K562 (cell line): ENCODE measurements around the gene C3. TPM values are rescaled to one million over a fixed set of nuclear protein-coding genes. Genes with fewer than 3 reads are reported as not detected.
A peak's percentile ranks its signal among the peaks of the same experiment; 100 is the strongest.

Experiments
- FOSL1 ChIP-seq: fragments of 200-800 bp; sonication (Bioruptor generic); conservative IDR thresholded peaks from 2 replicates; pipeline ENCODE4 v1.6.1; 2016; ENCODE audit warnings: missing genetic modification characterization, missing compliant biosample characterization
- GABPB2 ChIP-seq: fragments of 250-450 bp; sonication (Bioruptor Pico); conservative IDR thresholded peaks from 2 replicates; pipeline ENCODE4 v1.5.1; 2021; ENCODE audit warnings: mild to moderate bottlenecking
- HCFC1 ChIP-seq: IDR thresholded peaks from 2 replicates; pipeline ENCODE4 v1.6.1; 2012; ENCODE audit warnings: low read depth, low read length, improper control_type of control experiment
- HDAC2 ChIP-seq: fragments of 450-650 bp; IDR thresholded peaks from 2 replicates; pipeline ENCODE4 v1.6.1; 2016; ENCODE audit warnings: mild to moderate bottlenecking
- MED1 ChIP-seq: sonication (generic); formaldehyde crosslinking; IDR thresholded peaks from 2 replicates; pipeline ENCODE4 v1.8.1; 2023; ENCODE audit warnings: missing genetic modification reagents, borderline replicate concordance
- NBN ChIP-seq: fragments of 450-650 bp; IDR thresholded peaks from 2 replicates; pipeline ENCODE4 v1.6.1; 2016; ENCODE audit warnings: low read depth, mild to moderate bottlenecking
- NRF1 ChIP-seq, 2 experiments: fragments of 450-650 bp; IDR thresholded peaks in 1 of 2; conservative IDR thresholded peaks in 1 of 2; 2 replicates each; pipeline ENCODE4 v1.6.1; 2014; ENCODE audit warnings: mild to moderate bottlenecking in 2 of 2
- RHOXF2B ChIP-seq: fragments of 250-450 bp; sonication (Bioruptor Pico); conservative IDR thresholded peaks from 2 replicates; pipeline ENCODE4 v1.5.1; 2021
- SMARCC2 ChIP-seq: fragments of 450-650 bp; IDR thresholded peaks from 2 replicates; pipeline ENCODE4 v1.6.1; 2017; ENCODE audit warnings: antibody characterized with exemption, moderate library complexity, mild to moderate bottlenecking, low read depth
- SNIP1 ChIP-seq: fragments of 450-650 bp; IDR thresholded peaks from 2 replicates; pipeline ENCODE4 v1.7.1; 2017; ENCODE audit warnings: low read depth, mild to moderate bottlenecking
- TAL1 ChIP-seq: fragments of 450-650 bp; IDR thresholded peaks from 2 replicates; pipeline ENCODE4 v1.6.1; 2016; ENCODE audit warnings: mild to moderate bottlenecking
- TBP ChIP-seq: optimal IDR thresholded peaks from 2 replicates; pipeline ENCODE3; 2011; ENCODE audit warnings: low read depth, low read length, improper control_type of control experiment
- TEAD2 ChIP-seq: fragments of 450-650 bp; IDR thresholded peaks from 2 replicates; pipeline ENCODE4 v1.6.1; 2016; ENCODE audit warnings: missing genetic modification characterization, control low read depth, missing compliant biosample characterization
- TOE1 ChIP-seq, 2 experiments: fragments of 450-650 bp in 1 of 2; sonication (generic) in 1 of 2; formaldehyde crosslinking in 1 of 2; IDR thresholded peaks; 2 replicates each; pipeline versions ENCODE4 v1.7.1 to v1.8.0; 2016 to 2022; ENCODE audit warnings: borderline replicate concordance in 2 of 2, mild to moderate bottlenecking in 2 of 2, antibody characterized with exemption in 1 of 2, inconsistent platforms in 1 of 2, low read depth in 1 of 2, missing genetic modification reagents in 1 of 2, moderate library complexity in 1 of 2
- ZBTB33 ChIP-seq: sonication (generic); formaldehyde crosslinking; IDR thresholded peaks from 2 replicates; pipeline ENCODE4 v1.8.1; 2023; ENCODE audit warnings: mild to moderate bottlenecking, missing genetic modification reagents
- ZBTB40 ChIP-seq, 2 experiments: fragments of 450-650 bp in 1 of 2; sonication (generic) in 1 of 2; formaldehyde crosslinking in 1 of 2; IDR thresholded peaks; 2 replicates each; pipeline versions ENCODE4 v1.7.1 to v1.9.0; 2016 to 2022; ENCODE audit warnings: inconsistent platforms in 1 of 2, mild to moderate bottlenecking in 1 of 2, missing genetic modification reagents in 1 of 2
- polyA plus RNA-seq, 8 experiments: library from polyadenylated mRNA; depleted of rRNA in 4 of 8; stranded (reverse) in 5 of 8; unstranded in 3 of 8; fragments of >200 nt; fragmentation: Nextera tagmentation in 2 of 8; fragmentation: Illumina TruSeq in 1 of 8; extraction: Ambion mirVana in 2 of 8; extraction: Trizol in 1 of 8; gene quantifications; 2 replicates each; pipeline versions ENCODE4 v1.2.1 to v1.2.3, GENCODE V29; 2011 to 2014; ENCODE audit warnings: inconsistent platforms in 1 of 8, missing spikeins in 1 of 8
- total RNA-seq, 7 experiments: library from RNA; depleted of rRNA in 6 of 7; stranded (reverse); fragments of >200 nt in 6 of 7; fragmentation: Illumina TruSeq in 2 of 7; extraction: Trizol in 2 of 7; gene quantifications; 2 replicates each; pipeline versions ENCODE4 v1.2.1 to v1.2.3, GENCODE V29; 2011 to 2021; ENCODE audit warnings: low replicate concordance in 1 of 7

Gene C3
- total and polyA plus RNA-seq, 9 of the 15 experiments (the other 6 are each of a cell fraction or from before 2014, with no cell fraction given), result 0.59 to 10.6 (median 2.2) TPM

DNA sequence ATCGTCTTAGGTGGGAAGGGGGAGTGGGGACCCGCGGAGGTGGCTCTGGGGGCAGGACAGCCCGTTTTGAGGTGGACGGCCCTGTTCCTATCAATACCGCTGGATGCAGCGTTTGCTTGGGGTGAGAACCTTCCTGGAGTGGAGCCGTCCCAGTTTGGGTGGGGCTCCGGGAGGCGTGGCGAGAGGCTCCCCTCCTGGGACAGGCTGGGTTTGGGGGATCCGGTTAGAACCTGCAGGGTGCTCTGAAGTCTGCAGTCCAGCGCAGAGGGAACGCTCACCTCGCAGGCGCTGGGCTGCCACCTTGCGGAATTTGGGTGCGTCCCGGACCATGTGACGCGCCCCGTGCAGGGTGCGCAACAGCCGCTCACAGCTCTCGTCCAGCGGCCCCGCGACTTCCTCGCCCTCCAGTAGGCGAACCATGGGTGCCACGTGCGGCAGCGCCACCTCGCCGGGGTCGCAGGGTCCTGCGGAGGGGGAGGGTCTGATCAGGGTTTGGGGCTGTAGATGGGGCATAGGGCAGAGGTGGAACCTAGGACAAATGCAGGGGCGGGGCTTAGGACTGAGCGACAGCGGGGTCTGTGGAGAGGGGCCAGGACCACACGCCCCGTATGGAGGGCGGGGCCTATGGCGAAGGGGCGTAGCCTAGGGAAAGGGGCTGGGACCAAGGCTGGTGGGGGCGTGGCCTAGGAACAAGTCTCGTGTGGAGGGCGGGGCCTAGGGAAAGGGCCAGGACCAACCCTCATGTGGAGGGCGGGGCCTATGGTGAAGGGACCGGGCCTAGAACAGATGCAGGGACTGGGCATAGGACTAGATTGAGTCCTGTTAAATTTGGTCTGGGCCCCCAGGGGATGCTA lies 33.0 kb upstream of the C3 start (continued):
- TF ChIP-seq ZBTB40 (IDR thresholded peaks at IDR 0.05), result no peak
- no peak for TF ChIP-seq ZBTB40 (CRISPR knock-in tag; IDR thresholded peaks at IDR 0.05)
- peak; percentile 40; the same call in 1 of the 2 replicates for TF ChIP-seq TEAD2 (tag)
- TF ChIP-seq SMARCC2, result 0 out of 2 replicates have a peak, but pooled peaks have one; percentile 21
- no peak for TF ChIP-seq MED1 (CRISPR knock-in tag)
- peak; percentile 67 for TF ChIP-seq HCFC1
- TF ChIP-seq NRF1 (conservative IDR thresholded peaks at IDR 0.05 in 1 of 2, IDR thresholded peaks at IDR 0.05 in 1 of 2), result peak; percentile 89 to 91
- TF ChIP-seq NBN, result peak; percentile 80
- peak; percentile 93 for TF ChIP-seq TOE1 (IDR thresholded peaks at IDR 0.05; ENCODE audit: borderline replicate concordance)
- no peak for TF ChIP-seq TOE1 (CRISPR knock-in tag; IDR thresholded peaks at IDR 0.05; ENCODE audit: borderline replicate concordance, low read depth)
- TF ChIP-seq RHOXF2B (CRISPR knock-in tag), result 0 out of 2 replicates have a peak, but pooled peaks have one; percentile 50
- no peak for TF ChIP-seq TAL1
- no peak for TF ChIP-seq FOSL1 (tag)
- TF ChIP-seq HDAC2, result peak; percentile 83
- TF ChIP-seq TBP, result peak; percentile 66
- peak; percentile 59; the same call in 1 of the 2 replicates for TF ChIP-seq ZBTB33
- TF ChIP-seq SNIP1, result no peak
- no peak for TF ChIP-seq GABPB2 (CRISPR knock-in tag)
